HG03342 (cell line): Measurements from ENCODE around the gene MEF2D.

Experiments used
- ATAC-seq: cut with Tn5 transposase; IDR thresholded peaks from one replicate; pipeline ENCODE4 v1.9.1; 2021; ENCODE audit warnings: mild to moderate bottlenecking, moderate library complexity; ENCODE audit not compliant: unreplicated experiment

Gene MEF2D

GRCh38 chr1:156430866-156431265 is 69.7 kb downstream of the MEF2D start:
- ATAC-seq = no peak

GRCh38 chr1:156430303-156430702 is 70.3 kb downstream of the MEF2D start:
- no peak for ATAC-seq

GRCh38 chr1:156429313-156430060 is 71.1 kb downstream of the MEF2D start:
- ATAC-seq = no peak

- no peak for ATAC-seq
Observed at GRCh38 chr1:156428746-156429288, 71.8 kb downstream of the MEF2D start.

- no peak for ATAC-seq
Observed at GRCh38 chr1:156427957-156428356, 72.6 kb downstream of the MEF2D start.

GRCh38 chr1:156425943-156426342 is 74.6 kb downstream of the MEF2D start:
- no peak for ATAC-seq

GRCh38 chr1:156424806-156425432 is 75.7 kb downstream of the MEF2D start:
- ATAC-seq = no peak

- ATAC-seq = no peak
Observed at GRCh38 chr1:156423422-156424352, 76.9 kb downstream of the MEF2D start.

- ATAC-seq = no peak
Observed at GRCh38 chr1:156422602-156423091, 77.9 kb downstream of the MEF2D start.

- ATAC-seq = no peak
Observed at GRCh38 chr1:156421939-156422601, 78.5 kb downstream of the MEF2D start.

GRCh38 chr1:156421062-156421938 is 79.3 kb downstream of the MEF2D start:
- peak; percentile 76 for ATAC-seq

GRCh38 chr1:156420205-156421061 is 80.1 kb downstream of the MEF2D start:
- no peak for ATAC-seq

- no peak for ATAC-seq
Observed at GRCh38 chr1:156419854-156420204, 80.7 kb downstream of the MEF2D start.

- no peak for ATAC-seq
Observed at GRCh38 chr1:156418416-156419070, 82.0 kb downstream of the MEF2D start.

- ATAC-seq = no peak
Observed at GRCh38 chr1:156417401-156418020, 83.1 kb downstream of the MEF2D start.

- no peak for ATAC-seq
Observed at GRCh38 chr1:156416993-156417392, 83.6 kb downstream of the MEF2D start.

GRCh38 chr1:156414461-156415064 is 86.0 kb downstream of the MEF2D start:
- ATAC-seq = no peak
